Breast epithelium (tissue), 4 donors: ENCODE results near the gene ITLN1. TPM values are rescaled to one million over a fixed set of nuclear protein-coding genes. Genes with fewer than 3 reads are reported as not detected.

Source experiments
- DNase-seq, 2 donors: peaks; one replicate each; pipeline ENCODE4 v3.0.0-alpha.2; 2019; ENCODE audit warnings: low spot score in 2 of 2
- H3K27ac ChIP-seq, 2 donors: fragments of 200-600 bp; sonication (generic) in 1 of 2; one replicate each; pipeline ENCODE4 v1.5.1; 2016 to 2019; ENCODE audit warnings: mild to moderate bottlenecking in 1 of 2
- H3K27me3 ChIP-seq, 2 donors: fragments of 200-600 bp; sonication (generic) in 1 of 2; one replicate each; pipeline versions ENCODE4 v1.5.1 to v1.6.0; 2017 to 2019; ENCODE audit warnings: control low read depth in 1 of 2, mild to moderate bottlenecking in 1 of 2
- H3K36me3 ChIP-seq: fragments of 200-600 bp; one replicate; pipeline ENCODE4 v1.5.1; 2019
- H3K4me1 ChIP-seq, 2 donors: fragments of 200-600 bp; sonication (generic); one replicate each; pipeline ENCODE4 v1.5.1; 2016 to 2019; ENCODE audit warnings: control low read depth in 1 of 2
- H3K4me3 ChIP-seq, 3 donors: fragments of 200-600 bp; sonication (generic); 1 replicate in 2 of 3; 2 replicates in 1 of 3; pipeline ENCODE4 v1.5.1; 2016 to 2019; ENCODE audit warnings: mild to moderate bottlenecking in 3 of 3, moderate library complexity in 2 of 3
- H3K9me3 ChIP-seq, 2 donors: fragments of 200-600 bp; sonication (generic) in 1 of 2; one replicate each; pipeline ENCODE4 v1.5.1; 2016 to 2019; ENCODE audit warnings: control low read depth in 1 of 2
- CTCF ChIP-seq, 3 donors: fragments of 450-650 bp; IDR thresholded peaks; one replicate each; pipeline ENCODE4 v1.5.1; 2016 to 2017; ENCODE audit warnings: antibody characterized with exemption in 3 of 3, mild to moderate bottlenecking in 3 of 3, moderate library complexity in 3 of 3
- POLR2A ChIP-seq: fragments of 450-650 bp; IDR thresholded peaks from one replicate; pipeline ENCODE4 v1.6.1; 2016; ENCODE audit warnings: antibody characterized with exemption, mild to moderate bottlenecking, moderate library complexity
- POLR2AphosphoS5 ChIP-seq, 3 donors: sonication (generic); formaldehyde crosslinking; IDR thresholded peaks; one replicate each; pipeline ENCODE4 v1.6.1; 2017; ENCODE audit warnings: antibody characterized with exemption in 3 of 3
- intact Hi-C: fragments of 100-400 bp; cut with DNase I; formaldehyde crosslinking; loops from one replicate; pipeline ENCODE4 v1.15.1; 2023; ENCODE audit warnings: low total_unique reads
- total RNA-seq, 3 donors: library from RNA; depleted of rRNA; stranded (reverse); fragments of >200 nt; gene quantifications; one replicate each; pipeline ENCODE4 v1.1.0, GENCODE V29; 2016

The ITLN1 gene
- total RNA-seq, 3 donors from 2014 or later: 0.96 to 938 (median 2.0) TPM

DNA sequence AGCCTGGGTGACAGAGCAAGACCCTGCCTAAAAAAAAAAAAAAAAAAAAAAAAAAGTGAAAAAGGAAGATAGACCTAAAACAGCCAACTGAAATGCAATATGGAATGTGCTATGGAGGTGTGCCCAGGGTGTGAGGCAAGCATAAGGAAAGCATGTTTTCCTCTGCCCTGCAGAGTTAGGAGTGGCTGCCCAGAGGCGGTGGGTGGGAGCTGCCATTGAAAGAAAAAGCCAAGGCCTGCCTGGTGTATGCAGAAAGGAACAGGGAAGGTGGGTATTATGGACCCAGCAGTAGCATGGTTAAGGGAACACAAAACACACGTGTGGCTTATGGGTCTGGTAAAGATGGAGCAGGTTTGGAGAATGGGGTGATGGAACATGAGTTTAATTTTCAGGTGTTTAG is 31.2 kb downstream of the ITLN1 start:
- Histone ChIP-seq H3K27me3 (no peaks in the 10 kb centered on the region), H3K4me1 (no peaks in the 10 kb centered on the region), H3K36me3 (no peaks in the 10 kb centered on the region), H3K4me3 (no peak overlapping the region), H3K9me3 (no peaks in the 10 kb centered on the region), H3K27ac (no peak overlapping the region)
- no peak for DNase-seq
- intact Hi-C loops: no loop called here
- TF ChIP-seq POLR2A (no peak), CTCF (IDR thresholded peaks at IDR 0.05) (no peak), POLR2AphosphoS5 (IDR thresholded peaks at IDR 0.05) (no peak)

GRCh38 chr1:160853014-160853413 is 32.0 kb downstream of the ITLN1 start:
- H3K36me3 ChIP-seq: no peaks in the 10 kb centered on the region
- H3K27me3 ChIP-seq: no peaks in the 10 kb centered on the region
- no peak overlapping the region for H3K27ac ChIP-seq
- DNase-seq: no peak
- H3K9me3 ChIP-seq: no peaks in the 10 kb centered on the region
- no peaks in the 10 kb centered on the region for H3K4me1 ChIP-seq
- intact Hi-C loops: no loop called here
- TF ChIP-seq POLR2A (no peak), CTCF (IDR thresholded peaks at IDR 0.05) (no peak), POLR2AphosphoS5 (IDR thresholded peaks at IDR 0.05) (no peak)
- no peak overlapping the region for H3K4me3 ChIP-seq

GRCh38 chr1:160850993-160851392 is 34.0 kb downstream of the ITLN1 start:
- no peaks in the 10 kb centered on the region for H3K36me3 ChIP-seq
- TF ChIP-seq POLR2AphosphoS5 (IDR thresholded peaks at IDR 0.05) (no peak), POLR2A (no peak), CTCF (IDR thresholded peaks at IDR 0.05) (no peak)
- H3K4me1 ChIP-seq: no peaks in the 10 kb centered on the region
- intact Hi-C loops: no loop called here
- no peak overlapping the region for H3K4me3 ChIP-seq
- DNase-seq: no peak
- H3K9me3 ChIP-seq: no peaks in the 10 kb centered on the region
- H3K27me3 ChIP-seq: no peaks in the 10 kb centered on the region
- no peak overlapping the region for H3K27ac ChIP-seq

GRCh38 chr1:160850541-160850940 is 34.4 kb downstream of the ITLN1 start:
- Histone ChIP-seq H3K9me3 (no peaks in the 10 kb centered on the region), H3K4me3 (no peak overlapping the region), H3K4me1 (no peaks in the 10 kb centered on the region), H3K27ac (no peak overlapping the region), H3K36me3 (no peaks in the 10 kb centered on the region), H3K27me3 (no peaks in the 10 kb centered on the region)
- no peak for DNase-seq
- intact Hi-C loops: no loop called here
- TF ChIP-seq POLR2A (no peak), CTCF (IDR thresholded peaks at IDR 0.05) (no peak), POLR2AphosphoS5 (IDR thresholded peaks at IDR 0.05) (no peak)

DNA sequence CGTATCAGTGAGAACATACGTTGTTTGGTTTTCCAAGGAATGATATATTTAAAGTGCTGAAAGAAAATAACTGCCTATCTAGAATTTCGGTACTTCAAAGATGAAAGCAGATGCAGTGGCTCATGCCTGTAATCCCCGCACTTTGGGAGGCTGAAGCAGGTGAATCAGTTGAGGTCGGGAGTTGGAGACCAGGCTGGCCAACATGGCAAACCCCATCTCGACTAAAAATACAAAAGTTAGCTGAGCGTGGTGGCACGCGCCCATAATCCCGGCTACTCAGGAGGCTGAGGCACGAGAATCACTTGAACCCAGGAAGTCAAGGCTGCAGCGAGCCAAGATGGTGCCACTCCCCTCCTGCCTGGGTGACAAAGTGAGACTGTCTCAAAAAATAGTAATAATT is 38.7 kb downstream of the ITLN1 start:
- intact Hi-C loops: no loop called here
- Histone ChIP-seq H3K27ac (no peak overlapping the region), H3K4me3 (no peak overlapping the region), H3K4me1 (no peaks in the 10 kb centered on the region), H3K27me3 (no peaks in the 10 kb centered on the region), H3K9me3 (no peaks in the 10 kb centered on the region), H3K36me3 (no peaks in the 10 kb centered on the region)
- no peak for TF ChIP-seq CTCF (IDR thresholded peaks at IDR 0.05)
- TF ChIP-seq POLR2A: no peak
- no peak for TF ChIP-seq POLR2AphosphoS5 (IDR thresholded peaks at IDR 0.05)
- DNase-seq: no peak
